BLaER1 treated with 17β-estradiol and CSF1 and Interleukin-3, amounts not matched to agents 10 nM and 100 nM (cell line): Measurements from ENCODE around the gene DBNDD1.
A peak's percentile ranks its signal among the peaks of the same experiment; 100 is the strongest.

Experiments used
- H3K27ac ChIP-seq, 11 experiments: shearing (Covaris generic); formaldehyde crosslinking; 2 replicates each; pipeline ENCODE4 v1.8.1; 2022
- H3K27me3 ChIP-seq, 11 experiments: shearing (Covaris generic); formaldehyde crosslinking; 2 replicates each; pipeline ENCODE4 v1.8.1; 2022
- H3K36me3 ChIP-seq, 11 experiments: shearing (Covaris generic); formaldehyde crosslinking; 2 replicates each; pipeline ENCODE4 v1.8.1; 2022
- H3K4me1 ChIP-seq, 10 experiments: shearing (Covaris generic); formaldehyde crosslinking; 2 replicates each; pipeline ENCODE4 v1.8.1; 2022
- H3K4me2 ChIP-seq, 11 experiments: shearing (Covaris generic); formaldehyde crosslinking; 2 replicates each; pipeline ENCODE4 v1.8.1; 2022
- H3K4me3 ChIP-seq, 10 experiments: shearing (Covaris generic); formaldehyde crosslinking; 2 replicates each; pipeline ENCODE4 v1.8.1; 2022
- H3K9ac ChIP-seq, 11 experiments: shearing (Covaris generic); formaldehyde crosslinking; 2 replicates each; pipeline ENCODE4 v1.8.1; 2022
- H3K9me3 ChIP-seq, 11 experiments: shearing (Covaris generic); formaldehyde crosslinking; replicated peaks in 1 of 11; 2 replicates each; pipeline ENCODE4 v1.8.1; 2022
- H4K20me1 ChIP-seq, 11 experiments: shearing (Covaris generic); formaldehyde crosslinking; 2 replicates each; pipeline ENCODE4 v1.8.1; 2022
- Cebpa-rat ChIP-seq, 11 experiments: shearing (Covaris generic); IDR thresholded peaks; 2 replicates each; pipeline ENCODE4 v1.8.1; 2022

DBNDD1 gene

GRCh38 chr16:90031931-90032673 lies 12.8 kb upstream of the DBNDD1 start:
- peaks cover 0 to 14% (median 0%) of the 10 kb centered on the region in 10 experiments; a peak in 8 of 20 replicates for H3K4me1 ChIP-seq
- no peak overlapping the region for H3K27ac ChIP-seq
- no peaks in the 10 kb centered on the region for H3K9me3 ChIP-seq
- H3K4me3 ChIP-seq, result no peak overlapping the region
- peaks cover 7 to 62% (median 35%) of the 10 kb centered on the region in 11 experiments; a peak in 18 of 22 replicates for H4K20me1 ChIP-seq
- peaks cover 17 to 44% (median 26%) of the 10 kb centered on the region in 11 experiments for H3K36me3 ChIP-seq
- H3K9ac ChIP-seq, result no peak overlapping the region
- H3K27me3 ChIP-seq, result no peaks in the 10 kb centered on the region
- no peak overlapping the region for H3K4me2 ChIP-seq
- no peak for TF ChIP-seq Cebpa-rat (IDR thresholded peaks at IDR 0.05)

GRCh38 chr16:90031186-90031930 lies 12.1 kb upstream of the DBNDD1 start:
- Histone ChIP-seq H3K4me3 (no peak overlapping the region), H3K27me3 (no peaks in the 10 kb centered on the region), H3K9ac (no peak overlapping the region), H3K36me3 (peaks cover 9 to 37% (median 18%) of the 10 kb centered on the region in 11 experiments), H4K20me1 (peaks cover 7 to 65% (median 35%) of the 10 kb centered on the region in 11 experiments; a peak in 18 of 22 replicates), H3K27ac (no peak overlapping the region), H3K4me2 (no peak overlapping the region), H3K4me1 (peaks cover 5 to 21% (median 6%) of the 10 kb centered on the region in 10 experiments), H3K9me3 (no peaks in the 10 kb centered on the region)
- no peak for TF ChIP-seq Cebpa-rat (IDR thresholded peaks at IDR 0.05)

GRCh38 chr16:90028985-90029384 lies 9.7 kb upstream of the DBNDD1 start:
- Histone ChIP-seq H3K4me2 (no peak overlapping the region), H3K36me3 (peaks cover 0 to 22% (median 6%) of the 10 kb centered on the region in 11 experiments; a peak in 9 of 22 replicates)

GRCh38 chr16:90027611-90028010 lies 8.4 kb upstream of the DBNDD1 start:
- Histone ChIP-seq H3K4me1 (peaks cover 24 to 41% (median 32%) of the 10 kb centered on the region in 10 experiments), H4K20me1 (peaks cover 2 to 46% (median 27%) of the 10 kb centered on the region in 11 experiments; a peak in 18 of 22 replicates), H3K9ac (no peak overlapping the region), H3K4me3 (no peak overlapping the region), H3K27me3 (no peaks in the 10 kb centered on the region), H3K9me3 (no peaks in the 10 kb centered on the region), H3K4me2 (no peak overlapping the region), H3K27ac (no peak overlapping the region), H3K36me3 (peaks cover 0 to 22% (median 6%) of the 10 kb centered on the region in 11 experiments; a peak in 8 of 22 replicates)
- TF ChIP-seq Cebpa-rat (IDR thresholded peaks at IDR 0.05), result no peak

More at GRCh38 chr16:90028985-90029384, 9.7 kb upstream of the DBNDD1 start:
- peaks cover 7 to 59% (median 35%) of the 10 kb centered on the region in 11 experiments; a peak in 18 of 22 replicates for H4K20me1 ChIP-seq
- peaks cover 13 to 30% (median 21%) of the 10 kb centered on the region in 10 experiments for H3K4me1 ChIP-seq
- H3K27ac ChIP-seq, result no peak overlapping the region
- H3K4me3 ChIP-seq, result no peak overlapping the region
- no peaks in the 10 kb centered on the region for H3K27me3 ChIP-seq
- H3K9me3 ChIP-seq, result no peaks in the 10 kb centered on the region
- no peak overlapping the region for H3K9ac ChIP-seq
- no peak for TF ChIP-seq Cebpa-rat (IDR thresholded peaks at IDR 0.05)

GRCh38 chr16:90026135-90026534 lies 6.9 kb upstream of the DBNDD1 start:
- Histone ChIP-seq H4K20me1 (peaks cover 0 to 31% (median 12%) of the 10 kb centered on the region in 11 experiments; a peak in 13 of 22 replicates), H3K9ac (no peak overlapping the region), H3K9me3 (no peaks in the 10 kb centered on the region), H3K4me2 (peak overlapping the region; percentile 47 to 75 (median 63)), H3K36me3 (peaks cover 0 to 15% (median 0%) of the 10 kb centered on the region in 11 experiments; a peak in 3 of 22 replicates), H3K4me1 (peaks cover 36 to 54% (median 45%) of the 10 kb centered on the region in 10 experiments), H3K4me3 (peak overlapping the region in 1 of 10 experiments; percentile 28; a peak in 1 of 20 replicates), H3K27ac (0 out of 22 replicates have a peak overlapping the region, but pooled peaks of 1 of the 11 experiments have one; percentile 2), H3K27me3 (no peaks in the 10 kb centered on the region)
- TF ChIP-seq Cebpa-rat (IDR thresholded peaks at IDR 0.05), result no peak

GRCh38 chr16:90023078-90023447 lies 3.8 kb upstream of the DBNDD1 start:
- Histone ChIP-seq H3K27ac (peak overlapping the region; percentile 50 to 84 (median 73); a peak in 21 of 22 replicates), H3K36me3 (no peaks in the 10 kb centered on the region; a peak in 1 of 22 replicates), H3K4me3 (peak overlapping the region; percentile 64 to 78 (median 72)), H3K9ac (peak overlapping the region; percentile 71 to 88 (median 84)), H3K9me3 (no peaks in the 10 kb centered on the region), H3K27me3 (peaks cover 12 to 30% (median 19%) of the 10 kb centered on the region in 11 experiments), H4K20me1 (peaks cover 0 to 13% (median 5%) of the 10 kb centered on the region in 11 experiments; a peak in 10 of 22 replicates), H3K4me2 (peak overlapping the region; percentile 87 to 99 (median 98)), H3K4me1 (peaks cover 49 to 78% (median 67%) of the 10 kb centered on the region in 10 experiments)
- TF ChIP-seq Cebpa-rat (IDR thresholded peaks at IDR 0.05), result no peak

GRCh38 chr16:90022209-90023077 lies 3.2 kb upstream of the DBNDD1 start:
- Histone ChIP-seq H3K27me3 (peaks cover 18 to 36% (median 26%) of the 10 kb centered on the region in 11 experiments), H3K36me3 (no peaks in the 10 kb centered on the region; a peak in 1 of 22 replicates), H4K20me1 (peaks cover 0 to 15% (median 9%) of the 10 kb centered on the region in 11 experiments; a peak in 10 of 22 replicates), H3K4me3 (peak overlapping the region; percentile 64 to 78 (median 72)), H3K9me3 (no peaks in the 10 kb centered on the region), H3K4me1 (peaks cover 49 to 78% (median 68%) of the 10 kb centered on the region in 10 experiments), H3K27ac (peak overlapping the region; percentile 50 to 84 (median 73); a peak in 21 of 22 replicates), H3K4me2 (peak overlapping the region; percentile 87 to 99 (median 98)), H3K9ac (peak overlapping the region; percentile 71 to 88 (median 84))
- no peak for TF ChIP-seq Cebpa-rat (IDR thresholded peaks at IDR 0.05)
